B cell (primary cell): ENCODE data around the gene MUC13. TPM values are rescaled to one million over a fixed set of nuclear protein-coding genes. Genes with fewer than 3 reads are reported as not detected.

ENCODE experiments used
- ATAC-seq: fragments of 200-7000 bp; cut with Tn5 transposase; one replicate; pipeline ENCODE4 v1.10.0; 2021; ENCODE audit warnings: low read depth, mild to moderate bottlenecking, moderate number of reproducible peaks, moderate library complexity
- CTCF ChIA-PET: fragments of 350-600 bp; sonication (Branson Sonifier 250); formaldehyde crosslinking; loops from one replicate; lab custom pipeline; 2021; ENCODE audit warnings: antibody characterized with exemption, inconsistent platforms; lab: Charles Lee
- POLR2A ChIA-PET: fragments of 350-600 bp; sonication (Branson Sonifier 250); formaldehyde crosslinking; loops from one replicate; lab custom pipeline; 2021; ENCODE audit warnings: antibody characterized with exemption; lab: Charles Lee
- DNase-seq: peaks from one replicate; pipeline ENCODE4 v3.0.0; 2013
- H2AFZ ChIP-seq: 2 replicates; pipeline ENCODE4 v1.6.1; 2012; ENCODE audit warnings: mild to moderate bottlenecking, low read depth, low read length; ENCODE audit not compliant: insufficient read depth, poor library complexity, severe bottlenecking
- H3K27ac ChIP-seq, 2 donors: 1 replicate in 1 of 2; 2 replicates in 1 of 2; pipeline ENCODE4 v1.5.1; 2012 to 2013; ENCODE audit warnings: low read length in 2 of 2, mild to moderate bottlenecking in 2 of 2, moderate library complexity in 1 of 2
- H3K27me3 ChIP-seq, 4 experiments: fragments of 200-600 bp in 1 of 4; sonication (generic) in 1 of 4; replicated peaks in 1 of 4; 1 replicate in 2 of 4; 2 replicates in 2 of 4; pipeline versions ENCODE4 v1.6.1 to v1.7.0; 2013 to 2016; ENCODE audit warnings: low read length in 3 of 4, mild to moderate bottlenecking in 2 of 4, mixed read lengths in 1 of 4, moderate library complexity in 1 of 4; ENCODE audit not compliant: insufficient read depth in 4 of 4, control insufficient read depth in 3 of 4; ENCODE audit errors: control extremely low read depth in 1 of 4
- H3K36me3 ChIP-seq, 2 experiments: replicated peaks in 1 of 2; 1 replicate in 1 of 2; 2 replicates in 1 of 2; pipeline versions ENCODE4 v1.6.1 to v1.7.1; 2013; ENCODE audit warnings: low read length in 1 of 2; ENCODE audit not compliant: insufficient read depth in 2 of 2, control insufficient read depth in 1 of 2; ENCODE audit errors: control extremely low read depth in 1 of 2, extremely low read depth in 1 of 2
- H3K4me1 ChIP-seq, 2 donors: fragments of 200-600 bp in 1 of 2; sonication (generic) in 1 of 2; 1 replicate in 1 of 2; 2 replicates in 1 of 2; pipeline versions ENCODE4 v1.5.1 to v1.6.1; 2013 to 2017; ENCODE audit warnings: low read length in 2 of 2; ENCODE audit not compliant: control insufficient read depth in 2 of 2, insufficient read depth in 2 of 2
- H3K4me2 ChIP-seq: replicated peaks from 2 replicates; pipeline ENCODE3; 2012; ENCODE audit warnings: mild to moderate bottlenecking, low read depth, low read length; ENCODE audit not compliant: poor library complexity, severe bottlenecking
- H3K4me3 ChIP-seq, 5 experiments: fragments of 200-600 bp in 1 of 5; sonication (generic) in 1 of 5; 1 replicate in 3 of 5; 2 replicates in 2 of 5; pipeline versions ENCODE4 v1.5.1 to v1.7.0; 2011 to 2016; ENCODE audit warnings: low read length in 4 of 5, mild to moderate bottlenecking in 4 of 5, low read depth in 2 of 5, control low read depth in 1 of 5, moderate library complexity in 1 of 5; ENCODE audit not compliant: insufficient read depth in 1 of 5; ENCODE audit errors: control extremely low read depth in 1 of 5, extremely low read depth in 1 of 5
- H3K79me2 ChIP-seq: fragments of 200-600 bp; sonication (generic); one replicate; pipeline ENCODE4 v1.6.0; 2016; ENCODE audit warnings: low read length; ENCODE audit not compliant: control insufficient read depth, insufficient read depth
- H3K9ac ChIP-seq: fragments of 200-600 bp; sonication (generic); 2 replicates; pipeline ENCODE4 v1.6.1; 2017; ENCODE audit warnings: mild to moderate bottlenecking, low read length, moderate library complexity
- H3K9me3 ChIP-seq, 3 donors: one replicate each; pipeline versions ENCODE4 v1.6.1 to v1.7.1; 2013; ENCODE audit warnings: low read length in 2 of 3; ENCODE audit not compliant: control insufficient read depth in 2 of 3, insufficient read depth in 1 of 3; ENCODE audit errors: control extremely low read depth in 1 of 3
- H4K20me1 ChIP-seq: 2 replicates; pipeline ENCODE4 v1.6.0; 2012; ENCODE audit warnings: mild to moderate bottlenecking, low read length; ENCODE audit not compliant: insufficient read depth, control insufficient read depth, poor library complexity, severe bottlenecking
- H3K27ac Mint-ChIP-seq: one replicate; pipeline ENCODE4 v1.8.0; 2021; ENCODE audit warnings: mixed read lengths
- H3K27me3 Mint-ChIP-seq: one replicate; pipeline ENCODE4 v1.8.0; 2021; ENCODE audit warnings: mixed read lengths
- H3K4me1 Mint-ChIP-seq: one replicate; pipeline ENCODE4 v1.8.0; 2021; ENCODE audit warnings: mixed read lengths
- H3K4me3 Mint-ChIP-seq: one replicate; pipeline ENCODE4 v1.8.0; 2021; ENCODE audit warnings: mixed read lengths
- H3K9me3 Mint-ChIP-seq: one replicate; pipeline ENCODE4 v1.8.0; 2022; ENCODE audit warnings: mixed read lengths; ENCODE audit not compliant: insufficient read depth
- CTCF ChIP-seq: fragments of 200-600 bp; IDR thresholded peaks from one replicate; pipeline ENCODE4 v1.8.0; 2022; ENCODE audit warnings: antibody characterized with exemption, mild to moderate bottlenecking
- EZH2 ChIP-seq: IDR thresholded peaks from 2 replicates; pipeline ENCODE4 v1.6.1; 2012; ENCODE audit warnings: borderline replicate concordance, low read depth, mild to moderate bottlenecking, moderate library complexity, low read length; ENCODE audit not compliant: insufficient read depth, poor library complexity, severe bottlenecking
- WGBS: methylation state at CpG from one replicate; pipeline ENCODE4 v1.1.5; 2013; ENCODE audit warnings: missing lambda C conversion rate; ENCODE audit not compliant: insufficient coverage; 5-methylcytosine and 5-hydroxymethylcytosine counted together
- intact Hi-C: fragments of 100-400 bp; cut with micrococcal nuclease; formaldehyde crosslinking; loops from one replicate; pipeline ENCODE4 v1.10.0; 2022
- polyA plus RNA-seq: library from polyadenylated mRNA; depleted of rRNA; stranded (reverse); fragments of >200 nt; gene quantifications from 2 replicates; pipeline ENCODE4 v1.2.3, GENCODE V29; 2012
- total RNA-seq, 2 donors: library from RNA; stranded (reverse); fragments of 120-200 nt in 1 of 2; gene quantifications; 1 replicate in 1 of 2; 2 replicates in 1 of 2; pipeline versions ENCODE4 v1.2.3 to v1.2.4, GENCODE V29; 2013 to 2022

The MUC13 gene
- total and polyA plus RNA-seq, 2 donors (not counting 1 experiment from before 2014, with no cell fraction given), result not detected

- H3K27ac ChIP-seq, result no peak overlapping the region
- H4K20me1 ChIP-seq, result no peaks in the 10 kb centered on the region
- Mint-ChIP-seq H3K27me3 (peaks cover 36% of the 10 kb centered on the region), H3K4me3 (no peak overlapping the region), H3K9me3 (no peaks in the 10 kb centered on the region), H3K4me1 (no peaks in the 10 kb centered on the region), H3K27ac (no peak overlapping the region)
- H3K4me2 ChIP-seq, result no peak overlapping the region
- no peak overlapping the region for H2AFZ ChIP-seq
- H3K36me3 ChIP-seq, result no peaks in the 10 kb centered on the region
- no peak overlapping the region for H3K9ac ChIP-seq
- WGBS, result no CpG with 5 or more reads among the region's 2 CpGs
- intact Hi-C loops, result no loop called here
- ChIA-PET CTCF (no interaction called here), POLR2A (no interaction called here)
- no peaks in the 10 kb centered on the region for H3K4me1 ChIP-seq
- H3K4me3 ChIP-seq, result no peak overlapping the region
- no peak for DNase-seq
- TF ChIP-seq CTCF (no peak), EZH2 (no peak)
- H3K9me3 ChIP-seq, result no peaks in the 10 kb centered on the region
- peaks cover 0 to 15% (median 7%) of the 10 kb centered on the region in 4 experiments for H3K27me3 ChIP-seq
- no peaks in the 10 kb centered on the region for H3K79me2 ChIP-seq
- no peak for ATAC-seq
Observed at GRCh38 chr3:124893526-124893925, 41.0 kb downstream of the MUC13 start.

- no peak for DNase-seq
- no peak overlapping the region for H3K4me3 ChIP-seq
- WGBS, result 83% methylated on average over 3 of the region's 5 CpGs
- ChIA-PET CTCF (no interaction called here), POLR2A (no interaction called here)
- Mint-ChIP-seq H3K9me3 (no peaks in the 10 kb centered on the region), H3K27ac (no peak overlapping the region), H3K4me1 (peaks cover 8% of the 10 kb centered on the region), H3K4me3 (no peak overlapping the region), H3K27me3 (peaks cover 42% of the 10 kb centered on the region)
- no peaks in the 10 kb centered on the region for H3K79me2 ChIP-seq
- no peak overlapping the region for H3K27ac ChIP-seq
- peaks cover 0 to 36% (median 16%) of the 10 kb centered on the region in 4 experiments for H3K27me3 ChIP-seq
- intact Hi-C loops, result no loop called here
- no peaks in the 10 kb centered on the region for H4K20me1 ChIP-seq
- ATAC-seq, result no peak
- peaks cover 0 to 4% (median 0%) of the 10 kb centered on the region in 3 donors for H3K9me3 ChIP-seq
- no peak overlapping the region for H3K9ac ChIP-seq
- H3K36me3 ChIP-seq, result no peaks in the 10 kb centered on the region
- H2AFZ ChIP-seq, result no peak overlapping the region
- H3K4me2 ChIP-seq, result no peak overlapping the region
- TF ChIP-seq CTCF (no peak), EZH2 (no peak)
- peaks cover 10 to 12% of the 10 kb centered on the region in 2 donors for H3K4me1 ChIP-seq
Observed at GRCh38 chr3:124890573-124891190, 43.9 kb downstream of the MUC13 start.
